ENCODE data around the gene CTDP1. TPM values are rescaled to one million over a fixed set of nuclear protein-coding genes. Genes with fewer than 3 reads are reported as not detected.

Gene CTDP1
- total RNA-seq, 1 experiment from 2014 or later: 24.9 TPM

GRCh38 chr18:79668203-79668602, 11.4 kb upstream of the CTDP1 start (continued):
- TF ChIP-seq, protein P1, sequence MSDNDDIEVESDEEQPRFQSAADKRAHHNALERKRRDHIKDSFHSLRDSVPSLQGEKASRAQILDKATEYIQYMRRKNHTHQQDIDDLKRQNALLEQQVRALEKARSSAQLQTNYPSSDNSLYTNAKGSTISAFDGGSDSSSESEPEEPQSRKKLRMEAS (IDR thresholded peaks at IDR 0.05): no peak
- no peak for TF ChIP-seq SRF (IDR thresholded peaks at IDR 0.05; ENCODE audit: low read depth)
- no peak for TF ChIP-seq POLR2AphosphoS5 (IDR thresholded peaks at IDR 0.05; ENCODE audit: low read depth, low read length)
- TF ChIP-seq REST (IDR thresholded peaks at IDR 0.05; ENCODE audit: low read depth): no peak

- TF ChIP-seq CBX3 (IDR thresholded peaks at IDR 0.05; ENCODE audit: low read depth) (no peak), POLR2AphosphoS5 (IDR thresholded peaks at IDR 0.05; ENCODE audit: low read depth, low read length) (no peak), CEBPB (IDR thresholded peaks at IDR 0.05; ENCODE audit: low read depth) (no peak)
- H3K27ac ChIP-seq (ENCODE audit: low read depth, low read length): no peak overlapping the region
- ATAC-seq (no peak), DNase-seq (ENCODE audit: low read depth, low spot score) (no peak)
- H3K27me3 ChIP-seq (ENCODE audit: insufficient read depth, low read length): no peaks in the 10 kb centered on the region
- no peak overlapping the region for H3K4me3 ChIP-seq (replicated peaks in 1 of 2; ENCODE audit: low read depth in 1 of 2, low read length in 2 of 2)
- H3K4me1 ChIP-seq (ENCODE audit: control insufficient read depth in 1 of 2, insufficient read depth in 2 of 2, low read length in 2 of 2): peaks cover 0 to 4% of the 10 kb centered on the region in 2 experiments; a peak in 1 of 4 replicates
- H3K9ac ChIP-seq (ENCODE audit: low read length): no peak overlapping the region
- no peak overlapping the region for H2AFZ ChIP-seq (ENCODE audit: low read depth, low read length, poor library complexity, severe bottlenecking)
- no peaks in the 10 kb centered on the region for H3K9me2 ChIP-seq (ENCODE audit: insufficient read depth)
- no peaks in the 10 kb centered on the region for H3K9me3 ChIP-seq (ENCODE audit: control insufficient read depth in 1 of 2, insufficient read depth in 1 of 2, low read depth in 1 of 2, low read length in 2 of 2)
- intact Hi-C loops (cut with micrococcal nuclease): no loop called here
- ChIA-PET CTCF (no interaction called here), POLR2A (no interaction called here), RAD21 (ENCODE audit: low non-redundant PET in 1 of 2, low total read pairs in 2 of 2, uncharacterized antibody in 2 of 2, unreplicated experiment in 2 of 2) (no interaction called here)
- H3K36me3 ChIP-seq (ENCODE audit: control insufficient read depth in 1 of 2, insufficient read depth in 2 of 2, low read length in 2 of 2): 0 out of 4 replicates have a peak, but pooled peaks cover 0 to 3% of the 10 kb centered on the region in 2 experiments
- H3K4me2 ChIP-seq (ENCODE audit: low read length): no peak overlapping the region
- H3K79me2 ChIP-seq (ENCODE audit: insufficient read depth, low read length): peaks cover 4% of the 10 kb centered on the region; the same call in 1 of the 2 replicates
- no peaks in the 10 kb centered on the region for H4K20me1 ChIP-seq (ENCODE audit: insufficient read depth)
- BruUV-seq (replicated peaks): no TSS peak
Observed at GRCh38 chr18:79672490-79673276, 6.9 kb upstream of the CTDP1 start.
